H4 (cell line): ENCODE results near the gene PARP15. TPM values are rescaled to one million over a fixed set of nuclear protein-coding genes. Genes with fewer than 3 reads are reported as not detected.
A peak's percentile ranks its signal among the peaks of the same experiment; 100 is the strongest.
"Not testable (repeated sequence)": the region's sequence is repeated elsewhere in the genome, so short reads cannot be mapped to it uniquely, and the experiment has no call there.

ENCODE experiments used
- DNase-seq: peaks from one replicate; pipeline ENCODE4 v3.0.0-alpha.2; 2015; ENCODE audit warnings: low spot score
- total RNA-seq: library from RNA; depleted of rRNA; stranded (reverse); fragments of >200 nt; shearing (Covaris generic); gene quantifications from 2 replicates; pipeline ENCODE4 v1.2.3, GENCODE V29; 2014; rRNA removed

Gene PARP15
- total RNA-seq, 1 experiment from 2014 or later: not detected

GRCh38 chr3:122665881-122666280 lies 88.4 kb downstream of the PARP15 start:
- no peak for DNase-seq

GRCh38 chr3:122668930-122669730 lies 91.7 kb downstream of the PARP15 start:
- peak; percentile 44 for DNase-seq

GRCh38 chr3:122671553-122671952 lies 94.1 kb downstream of the PARP15 start:
- DNase-seq: no peak

GRCh38 chr3:122674339-122674738 lies 96.9 kb downstream of the PARP15 start:
- no peak for DNase-seq

- no peak for DNase-seq
Measured at GRCh38 chr3:122676759-122677158, 99.3 kb downstream of the PARP15 start.

GRCh38 chr3:122677216-122677615 lies 99.8 kb downstream of the PARP15 start:
- DNase-seq: no peak

GRCh38 chr3:122678506-122678905 lies 101.1 kb downstream of the PARP15 start:
- no peak for DNase-seq

GRCh38 chr3:122679085-122679881 lies 101.8 kb downstream of the PARP15 start:
- DNase-seq: peak; percentile 80

- peak; percentile 47 for DNase-seq
Measured at GRCh38 chr3:122679882-122680474, 102.5 kb downstream of the PARP15 start.

- DNase-seq: peak; percentile 71
Measured at GRCh38 chr3:122680475-122681283, 103.2 kb downstream of the PARP15 start, which contains the start of gene PARP14. PARP14 (plus strand) TSS chr3:122680839; CDS start chr3:122680884, 45 bp downstream.

GRCh38 chr3:122681284-122681973 lies 104.0 kb downstream of the PARP15 start:
- no peak for DNase-seq

GRCh38 chr3:122681974-122682409 lies 104.5 kb downstream of the PARP15 start:
- no peak for DNase-seq

GRCh38 chr3:122682778-122683411 lies 105.4 kb downstream of the PARP15 start:
- DNase-seq: not testable (repeated sequence)

- DNase-seq: no peak
Measured at GRCh38 chr3:122687298-122687697, 109.8 kb downstream of the PARP15 start.

Other genes starting within 250 kb of the PARP15 start
- gene MIX23, start 194.4 kb upstream of the PARP15 start, total RNA-seq: 52.8 and 67.7 TPM in 2 replicates
- gene FAM162A, start 193.5 kb upstream of the PARP15 start, total RNA-seq: 25.7 and 34.3 TPM in 2 replicates
- gene WDR5B, start 161.6 kb upstream of the PARP15 start, total RNA-seq: 7.9 and 10.9 TPM in 2 replicates
- gene KPNA1, start 62.7 kb upstream of the PARP15 start, total RNA-seq: 43.5 and 67.2 TPM in 2 replicates
- gene PARP9, start 13.3 kb upstream of the PARP15 start, total RNA-seq: 57.9 and 67.5 TPM in 2 replicates
- 45.9 and 53.2 TPM in 2 replicates for gene DTX3L, start 13.3 kb upstream of the PARP15 start, total RNA-seq
- 42.7 and 60.5 TPM in 2 replicates for gene PARP14, start 103.2 kb downstream of the PARP15 start, total RNA-seq
- gene HSPBAP1, start 216.2 kb downstream of the PARP15 start, total RNA-seq: 7.0 and 8.6 TPM in 2 replicates
- gene SLC49A4, start 217.4 kb downstream of the PARP15 start, total RNA-seq: 25.1 and 30.6 TPM in 2 replicates